Coronary artery (tissue), 2 donors: ENCODE data around the gene MFSD6.
"Not testable (repeated sequence)": the region's sequence is repeated elsewhere in the genome, so short reads cannot be mapped to it uniquely, and the experiment has no call there.

Experiments
- DNase-seq: peaks from one replicate; pipeline ENCODE4 v3.0.0-alpha.2; 2017; ENCODE audit warnings: low spot score
- H3K27ac ChIP-seq, 2 donors: fragments of 200-600 bp; sonication (generic); one replicate each; pipeline ENCODE4 v1.5.1; 2016 to 2019
- H3K4me3 ChIP-seq: fragments of 200-600 bp; sonication (generic); 2 replicates; pipeline ENCODE4 v1.5.1; 2016; ENCODE audit warnings: mild to moderate bottlenecking, moderate library complexity
- CTCF ChIP-seq: fragments of 200-600 bp; sonication (generic); IDR thresholded peaks from one replicate; pipeline ENCODE4 v1.5.1; 2019; ENCODE audit warnings: antibody characterized with exemption

Gene MFSD6

GRCh38 chr2:190407662-190408537 lies at the start of gene MFSD6:
Gene MFSD6, plus strand, starts transcription at chr2:190408355. Its CDS starts 27,675 bp downstream, at chr2:190436030.
- TF ChIP-seq CTCF, result no peak
- no peak for DNase-seq
- Histone ChIP-seq H3K4me3 (peak within 1 kb of the TSS; percentile 78), H3K27ac (peak within 1 kb of the TSS; percentile 47 to 66)

GRCh38 chr2:190358655-190359448 lies 49.3 kb upstream of the MFSD6 start:
- H3K4me3 ChIP-seq, result not testable (repeated sequence)

GRCh38 chr2:190360561-190360960 lies 47.6 kb upstream of the MFSD6 start:
- no peak for DNase-seq
- Histone ChIP-seq H3K27ac (no peak overlapping the region), H3K4me3 (no peak overlapping the region)
- no peak for TF ChIP-seq CTCF

More at GRCh38 chr2:190358655-190359448, 49.3 kb upstream of the MFSD6 start:
- DNase-seq, result not testable (repeated sequence)
- peak overlapping the region in 1 of 2 donors; percentile 21 for H3K27ac ChIP-seq

- no peak for TF ChIP-seq CTCF
- no peak overlapping the region for H3K4me3 ChIP-seq
- no peak for DNase-seq
- no peak overlapping the region for H3K27ac ChIP-seq
Observed at GRCh38 chr2:190360965-190361364, 47.2 kb upstream of the MFSD6 start.

- Histone ChIP-seq H3K4me3 (no peak overlapping the region), H3K27ac (no peak overlapping the region)
- no peak for DNase-seq
- no peak for TF ChIP-seq CTCF
Observed at GRCh38 chr2:190361572-190361971, 46.6 kb upstream of the MFSD6 start.

- Histone ChIP-seq H3K27ac (no peak overlapping the region), H3K4me3 (no peak overlapping the region)
- no peak for DNase-seq
- no peak for TF ChIP-seq CTCF
Observed at GRCh38 chr2:190362894-190363293, 45.3 kb upstream of the MFSD6 start.

GRCh38 chr2:190365499-190366204 lies 42.5 kb upstream of the MFSD6 start:
- Histone ChIP-seq H3K27ac (no peak overlapping the region), H3K4me3 (no peak overlapping the region)
- no peak for DNase-seq
- no peak for TF ChIP-seq CTCF
